Measurements from ENCODE around the gene DUSP3. TPM values are rescaled to one million over a fixed set of nuclear protein-coding genes. Genes with fewer than 3 reads are reported as not detected.
"Not testable (repeated sequence)": the region's sequence is repeated elsewhere in the genome, so short reads cannot be mapped to it uniquely, and the experiment has no call there.

The DUSP3 gene
- total RNA-seq, 2 donors from 2014 or later = 62.4 to 78.9 TPM

GRCh38 chr17:43803758-43804157 is 25.0 kb upstream of the DUSP3 start:
- no peaks in the 10 kb centered on the region for H3K27me3 ChIP-seq (replicated peaks; ENCODE audit: insufficient read depth)
- TF ChIP-seq, protein P1, sequence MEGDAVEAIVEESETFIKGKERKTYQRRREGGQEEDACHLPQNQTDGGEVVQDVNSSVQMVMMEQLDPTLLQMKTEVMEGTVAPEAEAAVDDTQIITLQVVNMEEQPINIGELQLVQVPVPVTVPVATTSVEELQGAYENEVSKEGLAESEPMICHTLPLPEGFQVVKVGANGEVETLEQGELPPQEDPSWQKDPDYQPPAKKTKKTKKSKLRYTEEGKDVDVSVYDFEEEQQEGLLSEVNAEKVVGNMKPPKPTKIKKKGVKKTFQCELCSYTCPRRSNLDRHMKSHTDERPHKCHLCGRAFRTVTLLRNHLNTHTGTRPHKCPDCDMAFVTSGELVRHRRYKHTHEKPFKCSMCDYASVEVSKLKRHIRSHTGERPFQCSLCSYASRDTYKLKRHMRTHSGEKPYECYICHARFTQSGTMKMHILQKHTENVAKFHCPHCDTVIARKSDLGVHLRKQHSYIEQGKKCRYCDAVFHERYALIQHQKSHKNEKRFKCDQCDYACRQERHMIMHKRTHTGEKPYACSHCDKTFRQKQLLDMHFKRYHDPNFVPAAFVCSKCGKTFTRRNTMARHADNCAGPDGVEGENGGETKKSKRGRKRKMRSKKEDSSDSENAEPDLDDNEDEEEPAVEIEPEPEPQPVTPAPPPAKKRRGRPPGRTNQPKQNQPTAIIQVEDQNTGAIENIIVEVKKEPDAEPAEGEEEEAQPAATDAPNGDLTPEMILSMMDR (IDR thresholded peaks at IDR 0.05) = no peak
- TF ChIP-seq POLR2AphosphoS5 (IDR thresholded peaks at IDR 0.05) = no peak
- no peak overlapping the region for H3K4me3 ChIP-seq
- 47% methylated on average over 4 of the region's 4 CpGs for WGBS
- no peaks in the 10 kb centered on the region for H3K36me3 ChIP-seq
- DNase-seq (ENCODE audit: low spot score) = no peak
- intact Hi-C loops (cut with DNase I) = no loop called here
- H3K4me1 ChIP-seq (replicated peaks) = no peaks in the 10 kb centered on the region
- no peak overlapping the region for H3K27ac ChIP-seq
- no peaks in the 10 kb centered on the region for H3K9me3 ChIP-seq

DNA sequence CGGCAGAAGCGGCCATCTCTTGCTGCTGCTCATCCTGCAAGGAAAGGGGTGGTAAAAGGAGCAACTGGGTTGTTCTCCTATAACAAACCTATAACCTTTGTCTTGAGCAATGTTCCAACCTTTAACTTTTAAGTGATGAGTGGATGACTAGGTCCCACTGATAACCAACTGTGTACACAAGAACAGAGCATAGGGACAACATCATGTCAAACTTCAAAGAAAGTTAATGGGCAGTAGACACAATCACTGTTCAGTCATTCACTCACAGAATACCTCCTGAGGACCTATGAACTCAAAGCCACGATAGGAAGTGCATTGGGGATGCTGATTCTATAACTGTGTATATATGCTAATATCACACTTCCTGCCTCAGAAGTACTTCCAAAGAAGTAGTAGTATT is 23.1 kb upstream of the DUSP3 start:
- no peaks in the 10 kb centered on the region for H3K27me3 ChIP-seq (replicated peaks; ENCODE audit: insufficient read depth)
- H3K27ac ChIP-seq = no peak overlapping the region
- no peaks in the 10 kb centered on the region for H3K4me1 ChIP-seq (replicated peaks)
- no peaks in the 10 kb centered on the region for H3K9me3 ChIP-seq
- 90% methylated on average over 3 of the region's 3 CpGs for WGBS
- H3K36me3 ChIP-seq = no peaks in the 10 kb centered on the region
- intact Hi-C loops (cut with DNase I) = no loop called here
- TF ChIP-seq, protein P1 (IDR thresholded peaks at IDR 0.05) = no peak
- TF ChIP-seq POLR2A (IDR thresholded peaks at IDR 0.05) = no peak
- no peak for TF ChIP-seq POLR2AphosphoS5 (IDR thresholded peaks at IDR 0.05)
- H3K4me3 ChIP-seq = no peak overlapping the region
- no peak for DNase-seq (ENCODE audit: low spot score)

GRCh38 chr17:43800736-43801135 is 22.0 kb upstream of the DUSP3 start:
- DNase-seq (ENCODE audit: low spot score) = no peak
- WGBS = 88% methylated on average over 3 of the region's 3 CpGs
- Histone ChIP-seq H3K4me3 (no peak overlapping the region), H3K27me3 (replicated peaks; ENCODE audit: insufficient read depth) (no peaks in the 10 kb centered on the region), H3K27ac (no peak overlapping the region), H3K9me3 (no peaks in the 10 kb centered on the region), H3K4me1 (replicated peaks) (no peaks in the 10 kb centered on the region), H3K36me3 (no peaks in the 10 kb centered on the region)
- TF ChIP-seq, protein P1 (IDR thresholded peaks at IDR 0.05) = no peak
- no peak for TF ChIP-seq POLR2AphosphoS5 (IDR thresholded peaks at IDR 0.05)
- TF ChIP-seq POLR2A (IDR thresholded peaks at IDR 0.05) = no peak
- intact Hi-C loops (cut with DNase I) = no loop called here

DNA sequence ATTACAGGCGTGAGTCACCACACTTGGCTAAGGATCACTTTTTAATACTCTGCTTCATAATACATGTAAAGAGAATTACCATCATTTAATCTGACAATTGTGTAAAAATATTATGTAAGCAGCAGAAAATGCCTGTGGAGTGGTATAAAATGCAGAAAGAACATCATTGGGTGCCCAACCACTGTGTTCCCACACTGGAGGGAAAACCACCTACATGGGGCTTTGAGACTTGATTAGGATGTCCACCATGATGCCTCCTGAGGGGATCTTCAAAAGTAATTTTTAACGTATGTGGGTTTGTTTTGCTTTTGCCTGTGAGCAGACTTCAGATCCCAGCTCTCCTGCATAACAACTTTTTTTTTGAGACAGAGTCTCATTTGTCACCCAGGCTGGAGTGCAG is 20.3 kb upstream of the DUSP3 start:
- H3K36me3 ChIP-seq = no peaks in the 10 kb centered on the region
- H3K27ac ChIP-seq = no peak overlapping the region
- H3K4me1 ChIP-seq (replicated peaks) = no peaks in the 10 kb centered on the region
- H3K9me3 ChIP-seq = no peaks in the 10 kb centered on the region
- WGBS = 86% methylated on average over 2 of the region's 2 CpGs
- TF ChIP-seq POLR2AphosphoS5 (IDR thresholded peaks at IDR 0.05) (no peak), POLR2A (IDR thresholded peaks at IDR 0.05) (no peak)
- TF ChIP-seq, protein P1 (IDR thresholded peaks at IDR 0.05) = no peak
- DNase-seq (ENCODE audit: low spot score) = no peak
- no peaks in the 10 kb centered on the region for H3K27me3 ChIP-seq (replicated peaks; ENCODE audit: insufficient read depth)
- intact Hi-C loops (cut with DNase I) = no loop called here
- H3K4me3 ChIP-seq = no peak overlapping the region

- H3K4me3 ChIP-seq; H3K4me1 ChIP-seq (replicated peaks); H3K27ac ChIP-seq; H3K9me3 ChIP-seq; H3K27me3 ChIP-seq (replicated peaks; ENCODE audit: insufficient read depth); intact Hi-C loops (cut with DNase I); H3K36me3 ChIP-seq; DNase-seq (ENCODE audit: low spot score): not testable (repeated sequence)
- WGBS = 89% methylated on average over 8 of the region's 9 CpGs
These were observed 19.2 kb upstream of the DUSP3 start for GRCh38 chr17:43798024-43798423.

GRCh38 chr17:43792668-43793067 is 13.9 kb upstream of the DUSP3 start:
- H3K4me1 ChIP-seq (replicated peaks); intact Hi-C loops (cut with DNase I); H3K27ac ChIP-seq; H3K9me3 ChIP-seq; H3K36me3 ChIP-seq; H3K4me3 ChIP-seq; DNase-seq (ENCODE audit: low spot score); H3K27me3 ChIP-seq (replicated peaks; ENCODE audit: insufficient read depth): not testable (repeated sequence)
- 80% methylated on average over 4 of the region's 4 CpGs for WGBS
